GM23248 (cell line): ENCODE data around the gene MED9.

Experiments
- EZH2 ChIP-seq: fragments of 200-600 bp; sonication (generic); IDR thresholded peaks from 2 replicates; pipeline ENCODE4 v1.6.1; 2018; ENCODE audit warnings: antibody characterized with exemption, mild to moderate bottlenecking; ENCODE audit not compliant: insufficient read depth, poor library complexity, severe bottlenecking
- EZH2phosphoT487 ChIP-seq: fragments of 200-600 bp; sonication (generic); IDR thresholded peaks from 2 replicates; pipeline ENCODE4 v1.6.1; 2018; ENCODE audit warnings: antibody characterized with exemption, moderate library complexity, mild to moderate bottlenecking, low read depth; ENCODE audit not compliant: insufficient read depth

DNA sequence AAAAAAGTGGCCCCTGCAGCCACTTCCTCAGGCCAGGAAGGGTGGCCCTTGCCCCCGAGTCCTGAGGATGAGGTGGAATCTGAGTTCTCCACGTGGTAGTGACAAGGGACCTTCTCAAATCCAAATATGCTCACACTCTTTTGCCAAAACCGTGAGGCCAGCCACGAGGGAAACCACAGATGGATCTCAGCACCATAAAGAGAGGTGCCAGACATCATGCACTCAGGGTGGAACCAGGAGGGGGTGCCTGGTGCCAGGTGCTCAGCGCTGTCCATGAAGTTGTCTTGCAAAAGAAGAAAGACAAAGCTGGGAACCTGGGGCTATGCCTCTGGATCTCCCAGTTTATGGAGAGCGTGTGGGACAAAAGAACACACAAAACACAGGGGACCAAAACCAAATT is 45.2 kb upstream of the MED9 start:
- no peak for TF ChIP-seq EZH2
- no peak for TF ChIP-seq EZH2phosphoT487
